Gastroesophageal sphincter (tissue), 4 donors: ENCODE results near the gene ACSM2B. TPM values are rescaled to one million over a fixed set of nuclear protein-coding genes. Genes with fewer than 3 reads are reported as not detected.
A peak's percentile ranks its signal among the peaks of the same experiment; 100 is the strongest.
"Not testable (repeated sequence)": the region's sequence is repeated elsewhere in the genome, so short reads cannot be mapped to it uniquely, and the experiment has no call there.

Experiments used
- ATAC-seq: fragments of 150-250 bp; one replicate; pipeline ENCODE4 v1.9.1; 2016; ENCODE audit warnings: mild to moderate bottlenecking, moderate library complexity
- H3K27ac ChIP-seq, 4 donors: fragments of 200-600 bp; sonication (generic) in 3 of 4; 1 replicate in 3 of 4; 2 replicates in 1 of 4; pipeline ENCODE4 v1.5.1; 2016 to 2019
- H3K27me3 ChIP-seq: fragments of 200-600 bp; sonication (generic); one replicate; pipeline ENCODE4 v1.5.1; 2019
- H3K36me3 ChIP-seq, 2 donors: fragments of 200-600 bp; sonication (generic); one replicate each; pipeline ENCODE4 v1.5.1; 2019; ENCODE audit warnings: control low read depth in 1 of 2
- H3K4me1 ChIP-seq, 3 donors: fragments of 200-600 bp; sonication (generic); 1 replicate in 2 of 3; 2 replicates in 1 of 3; pipeline ENCODE4 v1.5.1; 2016 to 2019; ENCODE audit warnings: control low read depth in 2 of 3
- H3K4me3 ChIP-seq, 2 donors: fragments of 200-600 bp; sonication (generic); one replicate each; pipeline ENCODE4 v1.5.1; 2019; ENCODE audit warnings: mild to moderate bottlenecking in 1 of 2, moderate library complexity in 1 of 2
- H3K9me3 ChIP-seq, 3 donors: fragments of 200-600 bp; sonication (generic); one replicate each; pipeline ENCODE4 v1.5.1; 2017 to 2019; ENCODE audit warnings: control low read depth in 2 of 3
- EP300 ChIP-seq: sonication (generic); formaldehyde crosslinking; IDR thresholded peaks from one replicate; pipeline ENCODE4 v1.6.1; 2017; ENCODE audit warnings: antibody characterized with exemption, mild to moderate bottlenecking
- POLR2A ChIP-seq, 2 donors: fragments of 450-650 bp; IDR thresholded peaks; one replicate each; pipeline ENCODE4 v1.6.1; 2017; ENCODE audit warnings: antibody characterized with exemption in 2 of 2, mild to moderate bottlenecking in 2 of 2, moderate library complexity in 1 of 2
- POLR2AphosphoS5 ChIP-seq: sonication (generic); formaldehyde crosslinking; IDR thresholded peaks from one replicate; pipeline ENCODE4 v1.6.1; 2017; ENCODE audit warnings: antibody characterized with exemption
- WGBS, 2 donors: methylation state at CpG; one replicate each; pipeline ENCODE4 v1.1.5; 2018; ENCODE audit warnings: low coverage in 1 of 2; 5-methylcytosine and 5-hydroxymethylcytosine counted together
- total RNA-seq, 4 donors: library from RNA; depleted of rRNA; stranded (reverse); fragments of >200 nt; gene quantifications; one replicate each; pipeline ENCODE4 v1.1.0, GENCODE V29; 2016
- TF ChIP-seq, protein P1 (sequence below), 4 experiments: fragments of 200-600 bp in 2 of 4; fragments of 450-650 bp in 2 of 4; sonication (generic) in 1 of 4; IDR thresholded peaks; one replicate each; pipeline ENCODE4 v1.5.1; 2017 to 2019; ENCODE audit warnings: antibody characterized with exemption in 4 of 4, mild to moderate bottlenecking in 2 of 4, moderate library complexity in 2 of 4

ACSM2B gene
- total RNA-seq, 4 donors from 2014 or later: 0.13 TPM; not detected in 3

DNA sequence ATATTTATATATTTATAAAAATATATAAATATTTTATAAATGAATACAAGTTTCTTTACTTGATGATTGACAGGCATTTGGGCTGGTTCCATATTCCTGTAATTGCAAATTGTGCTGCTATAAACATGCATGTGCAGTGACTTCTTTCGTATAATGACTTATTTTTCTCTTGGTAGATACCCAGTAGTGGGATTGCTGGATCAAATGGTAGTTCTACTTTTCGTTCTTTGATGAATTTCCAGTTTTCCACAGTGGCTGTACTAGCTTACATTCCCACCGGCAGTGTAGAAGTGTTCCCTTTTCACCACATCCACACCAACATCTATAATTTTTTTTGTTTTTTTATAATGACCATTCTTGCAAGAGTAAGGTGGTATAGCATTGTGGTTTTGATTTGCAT lies 7.8 kb downstream of the ACSM2B start:
- WGBS, 2 donors: 63 to 93% methylated on average over 2 to 3 of the region's 3 CpGs
- Histone ChIP-seq H3K4me1 (no peaks in the 10 kb centered on the region), H3K27me3 (no peaks in the 10 kb centered on the region), H3K27ac (no peak overlapping the region), H3K4me3 (no peak overlapping the region), H3K9me3 (no peaks in the 10 kb centered on the region), H3K36me3 (no peaks in the 10 kb centered on the region)
- no peak for ATAC-seq
- TF ChIP-seq EP300: no peak
- TF ChIP-seq POLR2AphosphoS5: no peak
- TF ChIP-seq, protein P1, sequence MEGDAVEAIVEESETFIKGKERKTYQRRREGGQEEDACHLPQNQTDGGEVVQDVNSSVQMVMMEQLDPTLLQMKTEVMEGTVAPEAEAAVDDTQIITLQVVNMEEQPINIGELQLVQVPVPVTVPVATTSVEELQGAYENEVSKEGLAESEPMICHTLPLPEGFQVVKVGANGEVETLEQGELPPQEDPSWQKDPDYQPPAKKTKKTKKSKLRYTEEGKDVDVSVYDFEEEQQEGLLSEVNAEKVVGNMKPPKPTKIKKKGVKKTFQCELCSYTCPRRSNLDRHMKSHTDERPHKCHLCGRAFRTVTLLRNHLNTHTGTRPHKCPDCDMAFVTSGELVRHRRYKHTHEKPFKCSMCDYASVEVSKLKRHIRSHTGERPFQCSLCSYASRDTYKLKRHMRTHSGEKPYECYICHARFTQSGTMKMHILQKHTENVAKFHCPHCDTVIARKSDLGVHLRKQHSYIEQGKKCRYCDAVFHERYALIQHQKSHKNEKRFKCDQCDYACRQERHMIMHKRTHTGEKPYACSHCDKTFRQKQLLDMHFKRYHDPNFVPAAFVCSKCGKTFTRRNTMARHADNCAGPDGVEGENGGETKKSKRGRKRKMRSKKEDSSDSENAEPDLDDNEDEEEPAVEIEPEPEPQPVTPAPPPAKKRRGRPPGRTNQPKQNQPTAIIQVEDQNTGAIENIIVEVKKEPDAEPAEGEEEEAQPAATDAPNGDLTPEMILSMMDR (IDR thresholded peaks at IDR 0.05): no peak
- no peak for TF ChIP-seq POLR2A (IDR thresholded peaks at IDR 0.05)

DNA sequence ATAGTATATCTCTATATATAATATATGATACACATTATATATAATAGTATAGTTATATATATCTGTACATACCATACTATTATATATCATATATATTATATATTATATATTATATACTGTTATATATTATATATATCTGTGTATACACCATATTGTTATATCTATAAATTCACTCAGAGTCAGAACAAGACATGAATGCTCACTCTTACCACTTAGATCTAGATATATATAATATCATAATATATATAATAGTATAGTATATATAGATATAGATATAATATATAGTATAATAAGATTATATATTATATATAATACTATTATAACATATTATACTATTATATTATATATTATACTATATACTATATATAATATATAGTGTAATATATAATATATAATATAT lies 9.3 kb downstream of the ACSM2B start:
- ATAC-seq: no peak
- H3K27me3 ChIP-seq: no peaks in the 10 kb centered on the region

DNA sequence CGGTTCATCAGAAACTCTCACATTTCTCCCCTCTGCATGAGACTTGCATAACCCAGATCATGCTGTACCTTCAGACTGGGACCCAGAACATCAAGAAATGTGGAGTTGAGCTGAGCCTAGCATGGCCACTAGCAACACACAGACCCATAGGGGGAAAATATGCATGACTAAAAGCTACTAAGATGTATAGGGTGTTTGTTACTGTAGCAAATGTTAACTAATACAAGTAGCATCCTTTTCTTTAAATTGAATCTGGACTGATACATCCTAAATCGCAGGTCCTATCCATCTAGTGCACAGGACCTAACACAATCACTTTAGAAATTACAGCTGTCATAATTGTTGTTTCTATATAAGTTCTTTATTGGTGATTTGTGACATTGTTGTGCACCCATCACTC lies 10.8 kb downstream of the ACSM2B start:
- 100% methylated on average over 1 to 2 of the region's 2 CpGs for WGBS, 2 donors
- not testable (repeated sequence) for H3K4me1 ChIP-seq, H3K27ac ChIP-seq, ATAC-seq, H3K27me3 ChIP-seq, H3K9me3 ChIP-seq, H3K36me3 ChIP-seq, H3K4me3 ChIP-seq

More for the DNA sequence above, 9.3 kb downstream of the ACSM2B start:
- Histone ChIP-seq H3K27ac (no peak overlapping the region), H3K9me3 (no peaks in the 10 kb centered on the region), H3K4me3 (no peak overlapping the region), H3K4me1 (no peaks in the 10 kb centered on the region), H3K36me3 (no peaks in the 10 kb centered on the region)
- TF ChIP-seq EP300 (no peak), POLR2AphosphoS5 (no peak), POLR2A (IDR thresholded peaks at IDR 0.05) (no peak)
- TF ChIP-seq, protein P1 (IDR thresholded peaks at IDR 0.05): no peak

DNA sequence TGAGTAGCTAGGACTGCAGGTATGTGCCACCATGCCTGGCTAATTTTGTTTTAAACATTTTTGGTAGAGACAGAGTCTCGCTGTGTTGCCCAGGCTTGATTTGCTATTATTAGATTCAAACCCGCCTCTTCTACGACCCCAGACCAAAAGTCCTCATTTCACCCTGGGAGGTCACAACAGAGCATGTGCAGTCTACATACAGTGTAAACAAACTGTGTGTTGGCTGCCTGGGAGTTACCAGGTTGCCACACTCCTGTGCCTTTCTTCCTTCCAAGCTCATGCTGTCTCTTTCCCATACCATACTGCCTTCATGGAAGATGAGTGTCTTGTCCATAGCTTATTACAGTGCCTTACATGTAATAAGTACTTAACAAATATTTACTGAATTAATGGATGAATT lies 11.9 kb downstream of the ACSM2B start:
- H3K27me3 ChIP-seq, H3K4me1 ChIP-seq, H3K36me3 ChIP-seq, H3K4me3 ChIP-seq, H3K9me3 ChIP-seq, ATAC-seq, H3K27ac ChIP-seq: not testable (repeated sequence)
- WGBS, 2 donors: 73 to 86% methylated on average over 2 of the region's 3 CpGs

DNA sequence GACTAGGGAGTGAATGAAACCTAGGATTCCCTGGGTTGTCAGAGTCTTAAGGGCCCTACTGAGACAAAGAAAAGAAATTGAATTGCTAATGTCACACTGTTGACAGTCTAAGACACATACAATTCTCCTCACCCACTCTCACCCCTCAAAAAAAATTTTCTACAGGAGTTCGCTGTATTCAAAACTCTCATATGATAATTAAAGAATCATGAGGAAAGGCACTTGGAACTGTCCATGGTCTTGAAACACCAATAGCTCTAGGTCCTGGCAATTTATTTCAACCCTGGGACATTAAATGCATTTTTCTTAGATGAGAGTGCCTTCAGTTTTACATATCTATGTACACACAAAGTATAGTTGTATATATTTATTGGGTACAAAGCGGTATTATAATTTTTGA lies 20.5 kb downstream of the ACSM2B start:
- H3K36me3 ChIP-seq: not testable (repeated sequence)

DNA sequence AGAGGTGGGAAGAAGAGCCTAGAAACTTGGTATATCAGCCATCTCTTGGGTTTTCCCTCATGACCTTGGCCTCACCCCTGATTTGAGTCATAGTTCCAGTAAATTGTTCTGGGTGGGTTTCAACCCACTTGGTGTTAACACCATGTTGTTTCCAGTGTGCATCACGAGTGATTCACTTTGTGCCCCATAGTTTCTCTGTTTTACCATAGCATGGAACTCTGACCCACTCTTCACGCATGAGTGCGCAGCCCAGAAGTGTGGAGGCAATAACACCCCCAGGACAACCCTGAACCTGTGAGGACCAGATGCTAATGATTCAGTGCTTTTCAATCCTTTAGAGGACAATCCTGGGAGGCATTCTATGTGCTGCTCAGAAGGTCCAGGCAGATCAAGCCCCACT lies 21.5 kb downstream of the ACSM2B start:
- 88% methylated on average over 3 of the region's 3 CpGs; no CpG with 5 or more reads in 1 of the 2 donors for WGBS, 2 donors
- H3K4me1 ChIP-seq, ATAC-seq, H3K9me3 ChIP-seq, H3K27ac ChIP-seq, H3K36me3 ChIP-seq, H3K27me3 ChIP-seq, H3K4me3 ChIP-seq: not testable (repeated sequence)

More for the DNA sequence above, 20.5 kb downstream of the ACSM2B start:
- H3K4me3 ChIP-seq, H3K27me3 ChIP-seq, H3K4me1 ChIP-seq, H3K27ac ChIP-seq, H3K9me3 ChIP-seq, ATAC-seq: not testable (repeated sequence)
- 36 to 47% methylated on average over 2 of the region's 2 CpGs for WGBS, 2 donors

DNA sequence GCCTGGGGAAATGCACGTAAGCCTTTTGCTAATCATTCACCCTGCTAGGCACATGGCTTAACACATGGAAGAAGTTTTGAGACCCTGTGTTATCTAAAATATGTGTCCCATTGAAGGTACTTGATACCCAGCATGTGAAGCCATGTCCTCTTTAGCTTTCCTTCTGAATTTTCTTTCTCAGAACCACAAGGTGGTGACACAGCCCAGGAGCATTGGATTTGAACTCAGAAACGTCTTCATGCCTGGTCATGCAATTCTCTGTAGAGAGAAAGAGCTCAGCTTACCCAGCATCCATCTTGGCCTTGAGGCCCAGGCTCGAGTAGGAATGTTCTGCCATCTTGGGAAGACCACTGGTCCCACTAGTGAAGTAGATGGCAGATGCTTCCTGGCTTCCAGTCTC lies 22.7 kb downstream of the ACSM2B start:
- not testable (repeated sequence) for H3K4me3 ChIP-seq, H3K27ac ChIP-seq, H3K27me3 ChIP-seq, H3K4me1 ChIP-seq, ATAC-seq, H3K36me3 ChIP-seq, H3K9me3 ChIP-seq
- WGBS, 2 donors: 29 to 44% methylated on average over 2 of the region's 3 CpGs
- TF ChIP-seq, protein P1 (IDR thresholded peaks at IDR 0.05): peak in 2 of 4 experiments; percentile 24

DNA sequence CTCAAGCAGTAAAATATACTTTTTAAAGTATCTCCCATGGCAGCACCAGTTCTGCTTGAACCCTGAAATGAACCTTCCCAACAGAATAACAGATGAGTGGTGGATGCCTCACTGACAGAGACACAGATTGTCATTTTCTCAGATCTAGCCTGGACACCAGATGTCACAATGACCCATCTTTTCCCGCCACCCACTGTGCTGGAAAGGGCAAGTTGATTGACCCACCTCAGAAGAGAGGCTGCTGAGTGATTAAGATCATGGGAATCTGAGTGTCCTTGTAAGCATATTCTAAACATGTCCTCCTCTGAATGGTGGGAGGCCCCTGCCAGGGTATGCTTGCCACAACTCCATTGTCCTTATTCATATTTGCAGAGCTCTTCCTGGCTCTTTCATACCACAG lies 29.2 kb downstream of the ACSM2B start:
- not testable (repeated sequence) for H3K9me3 ChIP-seq, H3K36me3 ChIP-seq, H3K27me3 ChIP-seq, H3K4me1 ChIP-seq, ATAC-seq, H3K27ac ChIP-seq, H3K4me3 ChIP-seq
- 88% methylated on average over 1 of the region's 1 CpG; no CpG with 5 or more reads in 1 of the 2 donors for WGBS, 2 donors

DNA sequence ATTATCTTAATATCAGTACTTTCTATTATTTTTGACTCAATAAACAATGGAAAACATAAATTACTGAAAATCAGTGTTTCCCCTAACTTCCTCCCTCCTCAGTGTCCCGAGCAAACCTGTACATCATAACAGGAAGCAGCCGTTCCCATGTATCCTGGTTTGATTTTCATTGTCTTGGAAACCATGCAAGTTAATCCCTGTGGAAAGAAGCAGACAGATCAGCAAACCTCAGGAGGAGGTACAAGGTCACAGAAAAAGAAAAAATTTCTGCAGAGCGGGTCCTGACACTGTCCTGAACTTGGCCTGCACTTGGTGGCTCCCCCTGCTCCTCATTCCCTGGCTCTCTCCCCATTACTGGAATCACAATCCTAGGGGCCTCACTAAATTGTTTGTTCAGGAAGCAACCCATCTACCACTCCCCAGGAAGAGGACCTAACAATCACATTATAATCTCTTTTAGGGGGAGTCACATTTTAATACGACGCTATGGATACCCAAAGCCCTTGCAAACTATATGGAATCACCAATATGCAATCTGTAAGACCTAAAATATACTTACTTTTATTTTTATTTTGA lies 29.8 kb downstream of the ACSM2B start:
- not testable (repeated sequence) for H3K27ac ChIP-seq, H3K4me3 ChIP-seq, H3K27me3 ChIP-seq, H3K4me1 ChIP-seq, H3K36me3 ChIP-seq, H3K9me3 ChIP-seq
- 58 to 74% methylated on average over 5 of the region's 5 CpGs for WGBS, 2 donors
- ATAC-seq: peak; percentile 25

DNA sequence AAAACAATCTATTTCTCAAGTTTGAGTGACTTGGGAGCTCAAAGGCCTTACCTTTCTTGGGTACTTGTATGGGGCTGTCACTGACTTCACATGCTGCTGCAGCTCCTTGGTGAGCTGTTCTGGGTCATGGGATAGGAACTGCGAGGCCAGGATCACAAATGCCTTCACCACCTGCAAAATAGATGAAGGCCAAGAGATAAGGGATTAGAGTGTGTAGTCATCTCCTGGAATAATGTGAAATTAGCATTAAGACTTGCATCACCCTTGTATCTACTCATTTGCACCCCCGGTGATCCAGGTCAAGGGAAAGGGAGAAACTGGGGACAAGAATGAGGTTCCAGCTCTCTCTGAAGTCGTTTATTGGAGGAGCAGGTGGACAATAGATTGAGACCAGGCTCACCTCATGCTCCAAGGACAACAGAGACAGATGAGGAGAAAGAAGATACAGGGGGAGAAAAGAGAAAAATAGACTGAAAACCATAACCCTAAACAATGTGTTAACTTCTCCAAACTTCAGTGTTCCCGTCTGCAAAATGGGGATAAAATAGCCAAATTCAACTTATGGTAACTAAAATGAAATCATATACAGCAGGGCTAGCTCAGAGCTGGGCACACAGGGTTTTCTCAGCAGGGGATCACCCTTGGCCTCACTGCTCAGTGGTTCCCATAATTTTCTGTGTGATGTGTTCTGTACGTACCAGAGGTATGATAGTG lies 35.4 kb downstream of the ACSM2B start:
- 50 to 52% methylated on average over 2 to 4 of the region's 5 CpGs for WGBS, 2 donors
- not testable (repeated sequence) for H3K27ac ChIP-seq, H3K36me3 ChIP-seq, H3K4me1 ChIP-seq, H3K9me3 ChIP-seq, H3K4me3 ChIP-seq, ATAC-seq, H3K27me3 ChIP-seq
